Germinal center (tissue), 1 donor: ENCODE data around the gene SLC47A2.
A peak's percentile ranks its signal among the peaks of the same experiment; 100 is the strongest.
"Not testable (repeated sequence)": the region's sequence is repeated elsewhere in the genome, so short reads cannot be mapped to it uniquely, and the experiment has no call there.

ENCODE experiments used
- DNase-seq: peaks from one replicate; pipeline ENCODE4 v3.0.0; 2012; ENCODE audit warnings: mixed read lengths, low spot score

SLC47A2 gene

DNA sequence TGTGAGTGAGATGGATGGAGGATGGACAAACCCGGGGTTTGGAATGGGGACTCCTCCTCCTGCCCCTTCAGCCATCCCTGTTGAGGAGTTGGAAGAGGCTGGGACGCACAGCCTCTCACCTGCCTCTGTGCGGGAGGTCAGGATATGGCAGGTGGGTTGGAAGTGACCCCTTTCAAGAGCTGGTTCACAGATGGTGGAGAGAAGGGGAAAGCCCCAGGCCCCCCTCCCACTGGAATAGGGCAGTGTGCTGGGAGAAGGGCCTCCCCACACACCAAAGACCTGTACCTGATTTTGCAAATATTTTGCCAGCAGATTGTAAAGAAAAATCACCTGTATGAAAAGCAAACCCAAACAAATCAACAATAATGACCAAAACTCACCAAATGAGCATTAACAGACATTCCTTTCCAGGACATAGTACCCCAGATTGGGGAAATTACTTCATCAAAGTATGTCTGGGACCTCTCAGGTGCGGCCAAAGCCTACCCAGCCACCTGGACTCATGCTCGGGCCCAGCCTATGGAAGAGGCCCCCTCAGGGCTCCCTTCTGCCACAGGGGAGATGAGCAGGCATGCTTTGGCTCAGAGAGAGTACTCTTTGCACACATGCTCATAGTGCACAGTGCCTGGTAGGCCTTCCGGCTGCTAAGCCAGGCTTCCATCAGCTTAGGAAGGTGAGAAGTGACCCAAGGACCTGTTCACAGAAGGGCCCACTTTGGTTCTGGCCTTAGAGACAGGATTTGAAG is 7.8 kb downstream of the SLC47A2 start:
- DNase-seq: peak; percentile 1

DNA sequence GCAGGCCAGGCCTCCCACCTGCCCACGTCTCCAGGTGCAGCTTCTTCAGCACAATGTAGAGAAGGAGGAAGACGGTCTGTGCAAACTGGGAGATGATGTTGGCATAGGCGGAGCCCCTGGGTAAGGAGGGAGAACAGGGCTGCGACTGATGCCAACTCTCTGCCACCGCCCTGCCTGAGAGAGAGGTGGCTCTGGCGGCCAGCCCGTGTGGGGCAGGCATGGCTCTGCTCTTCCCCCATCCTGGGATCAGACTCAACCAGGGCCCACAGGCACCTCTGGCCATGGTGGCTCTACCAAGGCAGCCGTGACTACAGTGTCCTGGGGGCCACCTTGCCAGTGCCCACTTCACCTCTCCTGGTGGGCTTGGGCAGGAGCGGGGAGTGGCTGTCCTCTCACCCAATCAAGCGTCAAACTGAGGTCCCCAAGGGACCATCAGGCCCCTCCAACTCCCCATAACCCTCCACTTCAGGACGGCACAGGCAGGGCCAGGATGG is 8.6 kb downstream of the SLC47A2 start:
- peak; percentile 1 for DNase-seq

DNA sequence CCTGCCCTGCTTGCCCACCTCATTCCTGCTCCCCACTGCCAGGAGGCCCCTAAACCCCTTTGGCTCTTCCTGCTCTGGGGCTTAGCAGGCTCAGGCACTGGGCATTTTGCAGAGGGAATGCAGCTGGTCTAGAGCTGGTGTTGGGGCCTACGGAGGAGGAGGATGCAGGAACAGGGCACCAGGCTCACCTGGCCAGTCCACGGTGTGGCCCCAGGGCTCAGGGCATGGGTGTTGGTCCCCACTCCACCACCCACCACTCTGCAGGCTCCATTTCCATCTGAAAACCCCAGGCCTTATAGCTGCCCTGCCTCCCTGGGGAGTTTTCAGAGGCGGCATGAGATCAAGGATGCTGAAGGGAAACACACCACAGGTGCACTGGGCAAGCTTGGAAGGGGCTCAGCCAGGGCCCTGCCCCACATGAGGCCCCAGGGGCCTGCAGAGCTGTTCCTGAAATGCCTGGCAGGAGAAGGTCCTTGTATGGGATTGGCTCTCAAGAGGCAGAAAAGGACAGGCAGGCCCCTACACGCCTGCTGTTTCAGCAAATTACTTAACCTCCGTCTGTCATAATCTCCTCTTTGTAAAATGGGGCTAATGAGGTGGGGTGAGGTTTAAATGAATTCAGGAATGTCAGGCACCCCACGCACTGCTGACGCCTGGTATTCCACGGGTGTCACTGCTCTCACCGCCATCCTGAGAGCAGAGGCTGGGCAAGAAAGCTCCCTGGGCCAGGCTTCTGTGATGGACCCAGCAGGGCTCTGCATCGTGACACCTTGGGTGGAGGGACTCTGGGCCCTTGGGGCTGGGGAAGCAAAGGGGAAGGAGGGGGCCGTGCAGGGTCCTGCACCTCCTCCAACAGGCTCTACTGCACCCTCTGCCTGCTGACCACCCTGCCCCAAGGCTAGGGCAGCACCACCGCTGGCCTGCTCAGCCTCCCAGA is 9.3 kb downstream of the SLC47A2 start:
- DNase-seq: no peak

DNA sequence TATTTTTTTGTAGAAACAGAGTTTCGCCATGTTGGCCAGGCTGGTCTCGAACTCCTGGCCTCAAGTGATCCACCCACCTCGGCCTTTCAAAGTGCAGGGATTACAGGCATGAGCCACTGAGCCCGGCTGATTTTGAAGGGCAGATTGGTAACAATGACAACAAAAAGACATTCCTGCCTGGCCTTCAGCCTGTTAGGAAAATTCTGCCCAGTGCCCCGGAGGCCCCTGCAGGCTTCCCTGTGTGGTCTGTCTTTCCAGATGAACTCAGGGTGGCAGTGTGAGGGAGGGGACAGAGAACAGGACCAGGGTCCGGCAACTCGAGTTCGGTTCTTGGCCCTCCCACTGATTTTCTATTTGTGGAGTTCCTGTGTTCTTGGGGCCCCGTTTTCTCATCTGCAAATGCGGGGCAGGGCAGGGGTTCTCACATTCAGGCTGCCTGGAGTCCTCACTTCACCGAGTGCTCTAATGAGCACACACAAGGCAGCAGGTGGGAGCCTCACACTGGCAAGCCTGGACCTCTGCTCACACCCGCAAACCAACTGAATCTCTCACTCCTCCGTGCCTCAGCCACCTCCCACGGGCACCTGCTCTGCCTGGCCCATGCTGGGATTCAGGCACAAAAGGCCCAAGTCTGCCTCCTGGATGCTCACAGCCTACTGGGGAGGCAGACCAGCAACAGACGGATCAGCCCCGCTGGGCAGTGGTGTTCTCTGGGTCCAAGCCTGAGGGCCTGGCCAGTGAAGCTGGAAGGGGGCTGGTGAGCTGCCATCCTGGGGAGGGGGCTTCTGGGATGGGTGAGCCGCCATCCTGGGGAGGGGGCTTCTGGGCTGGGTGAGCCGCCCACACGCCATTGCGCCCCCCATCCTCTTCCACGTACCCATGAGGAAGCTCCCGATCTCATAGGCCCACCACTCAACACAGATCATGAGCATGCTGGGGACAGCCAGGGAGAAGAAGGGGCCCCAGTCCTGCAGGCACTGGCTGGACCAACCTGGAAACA is 10.3 kb downstream of the SLC47A2 start:
- DNase-seq: no peak

DNA sequence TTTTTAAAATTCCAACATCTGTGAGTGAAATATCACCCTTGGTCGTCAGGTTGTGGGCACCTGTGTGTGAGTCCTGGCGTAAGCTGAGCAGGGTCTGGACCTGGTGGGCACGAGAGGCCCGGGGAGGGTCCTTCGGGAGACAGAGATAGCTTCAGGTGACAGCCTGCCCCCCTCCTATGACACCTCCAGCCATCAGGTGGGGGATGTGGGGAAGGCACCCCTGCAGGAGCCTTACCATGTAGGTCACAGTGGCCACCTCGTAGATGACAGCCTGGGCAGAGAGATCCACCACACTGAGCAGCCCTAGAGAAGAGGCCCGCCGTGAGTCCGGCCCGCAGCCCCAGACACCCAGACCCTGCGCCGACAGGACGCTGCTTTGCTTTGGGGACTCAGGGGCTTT is 11.2 kb downstream of the SLC47A2 start:
- no peak for DNase-seq

DNA sequence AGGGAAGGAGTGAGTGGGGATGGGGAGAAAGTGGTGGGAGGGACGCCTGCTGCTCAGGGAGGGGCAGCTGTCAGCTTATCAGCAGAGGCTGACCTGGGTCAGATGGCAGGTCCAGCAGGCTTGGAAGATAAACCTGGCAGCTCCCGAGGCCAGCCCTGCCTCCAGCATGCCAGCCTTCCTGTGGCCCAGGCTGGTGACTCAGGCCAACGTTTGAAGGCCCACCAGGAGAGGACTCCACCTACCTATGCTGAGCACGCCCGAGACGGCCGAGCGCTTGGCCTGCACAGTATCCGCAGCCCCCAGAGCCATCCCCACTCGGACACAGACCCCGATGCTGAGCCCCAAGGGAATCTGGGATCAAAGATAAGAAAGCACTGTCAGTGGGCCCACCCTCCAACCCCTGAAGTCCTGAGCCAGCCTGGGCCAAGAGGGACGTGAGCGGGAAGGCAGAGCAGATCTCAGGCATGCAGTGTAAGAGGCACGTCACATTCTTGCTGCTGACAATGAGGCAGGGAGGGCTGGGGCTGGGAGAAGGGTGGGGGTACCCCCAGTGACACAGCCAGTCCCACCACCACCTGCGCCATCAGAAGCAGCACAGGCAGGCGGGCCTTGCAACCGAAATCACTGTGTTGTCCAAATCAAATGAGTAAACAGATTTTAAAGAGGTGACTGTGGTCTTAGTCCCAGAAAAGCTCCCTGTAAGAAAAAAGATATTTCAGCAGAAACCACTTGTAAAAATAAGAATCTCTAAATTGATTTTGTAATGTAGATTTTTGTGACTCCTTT is 12.4 kb downstream of the SLC47A2 start:
- no peak for DNase-seq

DNA sequence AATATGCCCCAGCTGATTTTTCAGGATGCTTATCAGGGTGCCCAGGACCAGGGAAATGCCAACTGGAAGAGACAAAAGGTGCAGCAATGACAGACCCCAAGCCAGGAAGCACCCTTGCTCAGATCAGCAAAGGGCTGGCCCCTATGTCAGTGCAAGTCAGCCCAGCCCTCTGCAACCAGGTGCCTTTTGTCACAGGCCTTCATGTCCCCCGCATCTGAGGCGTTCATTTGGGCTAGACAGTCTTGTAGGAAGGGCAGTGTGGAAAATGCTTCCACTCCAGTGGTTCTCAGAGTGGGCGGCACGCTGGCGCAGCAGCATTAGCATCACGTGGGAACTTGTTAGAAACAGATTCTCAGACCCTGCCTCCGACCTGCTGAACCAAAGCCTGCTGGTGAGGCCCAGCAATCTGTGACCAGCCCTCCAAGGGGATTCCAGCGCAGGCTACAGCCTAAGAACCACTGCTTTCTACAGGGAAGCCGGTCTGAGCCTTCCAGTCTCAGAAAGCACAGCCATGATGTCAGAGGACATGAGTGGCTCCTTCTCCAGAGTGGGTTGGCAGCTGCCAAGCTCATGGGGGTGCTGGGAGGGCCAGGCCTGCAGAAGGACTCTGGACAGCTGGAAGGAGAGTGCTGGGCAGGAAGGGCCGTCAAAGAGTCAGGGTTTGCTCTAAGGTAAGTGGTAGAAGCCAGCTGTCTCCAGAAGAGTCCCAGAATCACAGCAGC is 13.1 kb downstream of the SLC47A2 start:
- no peak for DNase-seq

DNA sequence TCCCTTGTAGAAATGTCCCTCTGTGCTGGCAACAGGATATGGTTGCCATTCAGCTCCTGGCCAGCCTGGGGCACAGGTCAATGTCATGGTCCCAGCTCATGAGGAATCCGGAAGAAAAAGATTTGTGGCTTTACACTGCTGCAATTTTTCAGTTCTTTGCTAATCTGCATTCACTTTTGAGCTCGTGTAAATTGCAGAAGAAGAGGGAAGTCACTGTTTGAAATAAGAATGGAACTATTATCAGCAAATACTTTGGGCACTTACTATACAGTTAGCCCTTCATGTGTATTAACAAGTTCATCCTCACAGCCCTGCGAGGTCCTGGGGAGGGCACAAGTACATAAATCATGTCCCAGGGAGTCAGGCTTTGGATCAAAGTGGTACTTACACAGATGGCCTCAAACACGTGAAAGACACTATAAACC is 14.2 kb downstream of the SLC47A2 start:
- no peak for DNase-seq

DNA sequence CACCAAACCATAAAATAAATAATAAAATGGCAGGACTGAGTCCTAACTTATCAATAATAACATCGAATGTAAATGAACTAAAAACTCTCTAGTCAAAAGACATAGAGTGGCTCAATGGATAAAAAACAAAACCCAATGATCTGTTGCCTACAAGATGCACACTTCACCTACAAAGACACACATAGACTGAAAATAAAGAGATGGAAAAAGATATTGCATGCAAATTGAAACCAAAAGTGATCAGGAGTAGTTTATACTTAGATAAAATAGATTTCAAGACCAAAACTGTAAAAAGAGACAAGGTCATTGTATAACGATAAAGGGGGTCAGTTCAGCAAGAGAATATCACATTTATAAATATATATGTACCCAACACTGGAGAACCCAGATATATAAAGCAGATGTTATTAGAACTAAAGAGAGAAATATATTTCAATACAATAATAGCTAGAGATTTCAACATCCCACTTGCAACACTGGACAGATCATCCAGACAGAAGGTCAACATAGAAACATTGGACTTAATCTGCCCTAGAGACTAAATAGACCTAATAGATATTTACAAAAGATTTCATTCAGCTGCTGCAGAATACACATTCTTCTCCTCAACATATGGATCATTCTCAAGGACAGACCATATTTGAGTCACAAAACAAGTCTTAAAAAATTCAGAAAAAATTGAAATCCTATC is 29.8 kb downstream of the SLC47A2 start:
- DNase-seq: no peak

DNA sequence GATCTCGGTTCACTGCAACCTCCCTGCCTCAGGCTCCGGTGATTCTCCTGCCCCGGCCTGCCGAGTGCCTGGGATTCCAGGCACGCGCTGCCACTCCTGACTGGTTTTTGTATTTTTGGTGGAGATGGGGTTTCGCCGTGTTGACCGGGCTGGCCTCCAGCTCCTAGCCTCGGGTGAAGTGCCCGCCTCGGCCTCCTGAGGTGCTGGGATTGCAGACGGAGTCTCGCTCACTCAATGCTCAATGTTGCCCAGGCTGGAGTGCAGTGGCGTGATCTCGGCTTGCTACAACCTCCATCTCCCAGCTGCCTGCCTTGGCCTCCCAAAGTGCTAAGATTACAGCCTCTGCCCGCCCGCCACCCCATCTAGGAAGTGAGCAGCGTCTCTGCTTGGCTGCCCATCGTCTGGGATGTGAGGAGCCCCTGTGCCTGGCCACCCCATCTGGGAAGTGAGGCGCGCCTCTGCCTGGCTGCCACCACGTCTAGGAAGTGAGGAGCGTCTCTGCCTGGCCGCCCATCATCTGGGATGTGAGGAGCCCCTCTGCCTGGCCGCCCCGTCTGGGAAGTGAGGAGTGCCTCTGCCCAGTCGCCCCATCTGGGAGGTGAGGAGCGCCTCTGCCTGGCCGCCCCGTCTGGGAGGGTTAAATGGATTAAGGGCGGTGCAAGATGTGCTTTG is 31.3 kb downstream of the SLC47A2 start:
- DNase-seq: not testable (repeated sequence)

DNA sequence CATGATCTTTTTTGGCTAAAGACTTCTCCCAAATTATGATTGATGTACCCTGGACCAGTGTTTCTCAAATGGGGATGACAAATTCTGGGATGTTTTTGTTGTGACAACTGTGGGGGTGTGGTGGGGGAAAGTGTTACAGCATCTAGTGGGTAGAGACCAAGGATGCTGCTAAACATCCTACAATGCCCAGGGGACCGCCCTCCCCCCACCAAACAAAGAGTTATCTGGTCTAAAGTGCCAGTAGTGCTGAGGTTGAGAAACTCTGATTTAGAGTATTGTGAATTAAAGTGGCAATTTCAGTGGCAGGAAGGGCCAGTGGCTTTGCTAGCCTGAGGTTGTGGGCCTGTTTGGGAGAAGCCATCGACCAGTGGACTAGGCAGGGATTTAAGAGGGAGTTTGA is 33.3 kb downstream of the SLC47A2 start:
- DNase-seq: no peak

DNA sequence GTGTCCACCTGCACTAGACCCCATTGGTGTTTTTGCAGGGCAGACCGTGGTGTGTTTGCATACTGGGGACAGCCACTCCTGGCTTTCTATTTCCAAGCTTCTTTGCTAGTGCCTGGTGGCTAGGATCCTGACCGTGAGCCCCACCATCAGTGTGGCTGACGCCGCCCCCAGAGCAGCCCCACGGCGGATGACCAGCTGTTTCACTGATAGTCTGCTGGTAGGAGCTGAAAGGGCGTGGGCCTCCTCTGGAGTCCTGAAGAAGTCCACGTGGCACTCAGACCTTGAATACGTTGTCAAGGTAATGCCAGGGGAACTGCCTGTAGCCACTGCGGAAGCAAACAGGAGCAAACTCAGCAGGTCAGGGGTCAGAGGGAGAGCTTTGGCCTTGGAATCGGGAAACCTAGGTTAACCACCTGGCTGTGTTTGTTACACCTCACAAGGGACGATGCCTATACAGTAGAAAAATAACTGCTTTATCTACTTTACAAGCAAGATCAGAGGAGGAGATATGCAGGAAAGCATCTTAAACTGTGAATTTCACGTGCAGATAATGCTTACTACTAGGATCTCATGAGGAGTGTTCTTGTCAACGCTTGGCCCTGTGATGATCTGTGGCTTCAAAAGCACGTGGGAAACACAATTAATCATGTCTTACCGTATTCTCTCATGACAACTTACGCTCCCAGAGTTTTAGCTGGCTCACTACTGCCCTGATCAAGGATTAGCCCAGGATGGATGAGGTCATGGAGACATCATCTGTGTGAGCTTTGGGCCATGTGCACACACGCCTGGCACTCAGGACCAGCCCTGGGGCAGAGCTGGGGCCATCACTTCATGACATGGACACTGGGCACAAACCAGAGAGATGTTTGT is 37.6 kb downstream of the SLC47A2 start:
- no peak for DNase-seq

DNA sequence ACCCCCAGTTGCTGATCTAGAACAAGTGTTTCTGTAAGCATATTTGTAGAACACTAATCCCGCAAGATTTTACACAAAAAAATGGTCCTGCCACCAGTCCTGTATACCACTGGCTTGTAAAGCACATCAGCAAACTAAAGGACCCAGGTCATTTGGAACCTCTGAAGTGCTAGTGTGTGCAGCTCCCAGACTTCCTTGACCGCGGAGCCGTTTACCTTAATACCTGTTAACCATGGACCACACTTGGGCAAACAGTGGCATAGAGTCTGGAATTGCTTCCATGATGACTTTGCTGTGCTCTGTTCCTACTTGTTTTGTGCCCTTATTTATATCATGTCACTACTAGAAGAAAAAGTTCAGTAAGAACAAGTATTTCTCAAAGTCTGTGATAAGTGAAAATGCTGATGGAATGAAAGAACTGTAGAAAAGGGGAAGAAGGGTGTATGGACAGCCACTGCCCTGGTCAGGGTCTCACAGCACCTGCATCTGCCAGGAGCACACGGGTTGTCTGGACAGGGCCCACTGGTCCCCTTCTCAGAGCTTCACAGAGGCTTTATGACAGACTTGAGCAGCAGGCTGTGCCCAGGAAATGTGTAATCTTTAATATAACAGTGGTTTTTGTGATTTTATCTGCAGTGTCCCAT is 38.5 kb downstream of the SLC47A2 start:
- no peak for DNase-seq

DNA sequence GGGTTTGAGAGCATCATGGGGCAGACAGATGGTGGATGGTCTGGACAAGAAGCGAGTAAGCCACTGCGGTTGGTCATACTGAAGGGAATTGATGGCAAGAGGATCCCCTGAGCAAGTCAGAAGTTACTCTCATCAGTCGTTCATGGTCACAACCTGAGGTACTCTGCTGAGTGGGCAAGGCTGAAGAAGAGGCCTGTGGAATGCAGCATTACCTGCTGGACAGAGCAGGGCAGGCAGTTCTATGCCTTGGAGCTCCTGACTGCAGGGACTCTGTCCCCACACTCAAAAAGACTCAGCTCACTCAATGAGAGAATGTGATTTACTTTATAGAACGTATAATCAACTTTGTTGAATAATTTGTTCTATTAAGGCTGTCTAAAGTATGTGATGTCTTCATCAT is 39.5 kb downstream of the SLC47A2 start:
- no peak for DNase-seq

DNA sequence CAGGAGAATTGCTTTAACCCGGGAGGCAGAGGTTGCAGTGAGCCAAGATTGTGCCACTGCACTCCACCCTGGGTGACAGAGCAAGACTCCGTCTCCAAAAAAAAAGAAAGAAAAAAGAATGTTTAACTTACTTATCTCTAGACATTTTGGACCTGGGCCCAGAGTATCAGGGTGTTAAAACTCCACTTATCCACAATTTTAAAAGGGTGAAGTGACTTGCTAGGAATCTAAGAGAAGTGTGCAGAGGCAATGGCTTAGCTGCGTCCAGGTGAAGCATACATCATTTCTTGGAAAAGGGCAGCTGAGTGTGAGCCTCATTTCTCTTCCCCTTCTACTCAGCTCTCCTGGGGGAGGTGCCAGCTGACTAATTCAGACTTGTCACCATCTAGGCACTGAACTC is 42.8 kb downstream of the SLC47A2 start:
- no peak for DNase-seq

DNA sequence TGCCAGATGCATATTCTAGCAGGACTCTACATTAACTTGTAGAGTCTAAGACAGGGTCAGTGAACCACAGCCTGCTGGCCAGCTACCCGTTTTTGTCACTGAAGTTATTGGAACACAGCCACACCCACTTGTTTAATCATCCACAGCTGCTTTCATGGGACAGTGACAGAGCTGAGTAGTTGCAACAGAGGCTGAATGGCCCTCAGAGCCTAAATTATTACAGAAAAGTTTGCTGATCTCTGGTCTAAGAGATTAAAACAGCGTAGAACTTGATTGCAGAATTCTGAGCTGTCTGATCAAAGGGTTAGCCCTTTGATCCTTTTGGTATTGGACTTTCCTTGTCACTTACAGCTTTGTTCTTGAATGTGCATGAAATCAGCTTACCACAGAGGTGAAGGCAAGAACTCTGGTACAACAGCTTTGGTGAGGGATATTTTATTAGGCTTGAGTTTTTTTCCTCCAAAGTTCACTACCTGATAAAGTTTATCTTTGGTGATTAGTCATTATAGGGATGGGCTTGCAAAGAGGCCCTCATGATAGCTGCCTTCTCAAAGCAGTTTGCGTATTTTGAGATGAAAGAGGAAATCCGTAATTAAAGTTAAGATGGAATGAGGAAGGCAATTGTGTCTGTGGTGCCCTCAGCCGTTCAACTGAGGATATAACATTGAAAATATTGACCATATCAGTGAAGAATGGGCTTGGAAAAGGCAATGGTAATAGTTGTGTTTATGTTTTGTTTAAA is 44.2 kb downstream of the SLC47A2 start:
- DNase-seq: no peak

DNA sequence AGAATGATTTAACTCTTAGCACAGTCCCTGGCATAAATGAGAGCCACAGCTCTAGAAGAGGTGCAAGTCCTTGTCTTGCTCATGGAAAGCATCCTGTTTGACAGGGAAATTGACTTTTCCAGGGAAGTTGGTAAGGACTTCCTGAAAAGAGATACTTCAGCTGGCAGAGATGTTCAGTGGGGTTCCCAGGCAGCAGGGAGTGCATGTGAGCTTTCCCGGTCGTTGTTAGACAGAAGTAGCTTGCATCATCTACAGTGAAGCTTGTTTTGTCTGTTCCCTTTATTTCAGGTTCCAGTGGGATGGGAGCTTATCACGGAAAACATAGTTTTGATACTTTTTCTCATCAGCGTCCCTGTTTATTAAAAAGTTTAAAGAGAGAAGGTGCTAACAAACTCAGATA is 45.0 kb downstream of the SLC47A2 start:
- DNase-seq: no peak
